Testis (tissue), 5 donors: ENCODE results near the gene C17orf100. TPM values are rescaled to one million over a fixed set of nuclear protein-coding genes. Genes with fewer than 3 reads are reported as not detected.
A peak's percentile ranks its signal among the peaks of the same experiment; 100 is the strongest.

ENCODE experiments used
- DNase-seq: peaks from one replicate; pipeline ENCODE4 v3.0.0-alpha.2; 2019
- H3K27ac ChIP-seq, 2 donors: fragments of 200-600 bp; sonication (generic); one replicate each; pipeline ENCODE4 v1.5.1; 2019
- H3K27me3 ChIP-seq: fragments of 200-600 bp; sonication (generic); one replicate; pipeline ENCODE4 v1.5.1; 2019
- H3K36me3 ChIP-seq: fragments of 200-600 bp; sonication (generic); one replicate; pipeline ENCODE4 v1.5.1; 2017; ENCODE audit warnings: low read depth; ENCODE audit errors: missing control alignments
- H3K4me1 ChIP-seq: fragments of 200-600 bp; sonication (generic); one replicate; pipeline ENCODE4 v1.5.1; 2019
- H3K4me3 ChIP-seq, 2 donors: fragments of 200-600 bp; sonication (generic); one replicate each; pipeline ENCODE4 v1.5.1; 2017 to 2019
- H3K9me3 ChIP-seq: fragments of 200-600 bp; sonication (generic); one replicate; pipeline ENCODE4 v1.5.1; 2017
- POLR2A ChIP-seq: fragments of 450-650 bp; IDR thresholded peaks from one replicate; pipeline ENCODE4 v1.6.1; 2017; ENCODE audit warnings: antibody characterized with exemption, mild to moderate bottlenecking, moderate library complexity
- WGBS, 2 donors: methylation state at CpG; one replicate each; pipeline ENCODE4 v1.1.5; 2018; 5-methylcytosine and 5-hydroxymethylcytosine counted together
- intact Hi-C: fragments of 100-400 bp; cut with DNase I; formaldehyde crosslinking; loops from one replicate; pipeline ENCODE4 v1.15.1; 2023; ENCODE audit warnings: low total_unique reads
- long read RNA-seq, 2 donors: transcript quantifications; one replicate each; lab custom pipeline, GENCODE V29; 2026
- polyA plus RNA-seq: library from polyadenylated mRNA; stranded (reverse); fragments of 350-450 nt; fragmentation: Illumina TruSeq; extraction: RNeasy Lipid Tissue Mini Kit (QIAGEN cat#74804); gene quantifications from one replicate; pipeline ENCODE4 v1.2.3, GENCODE V29; 2014; ENCODE audit warnings: low read depth, low replicate concordance; ENCODE audit not compliant: insufficient read depth
- total RNA-seq, 2 donors: library from RNA; depleted of rRNA; stranded (reverse); fragments of >200 nt; gene quantifications; one replicate each; pipeline ENCODE4 v1.2.3, GENCODE V29; 2016
- TF ChIP-seq, protein P1 (sequence below), 3 experiments: fragments of 450-650 bp in 2 of 3; fragments of 200-600 bp in 1 of 3; sonication (generic) in 1 of 3; IDR thresholded peaks; one replicate each; pipeline ENCODE4 v1.5.1; 2016 to 2019; ENCODE audit warnings: antibody characterized with exemption in 3 of 3, mild to moderate bottlenecking in 2 of 3, moderate library complexity in 1 of 3

C17orf100 gene
- total RNA-seq (10 to 100 TPM in 1 of 2 donors, 1 to 10 TPM in 1; 6.9 to 10.3 TPM), polyA plus RNA-seq (12.4 TPM)
- long read RNA-seq, donor 1, transcript C17orf100-201 (1 exons, 1,756 nt) = major isoform, 7 of 7 reads
- long read RNA-seq, donor 1, partial matches to known transcripts = 0 of 7 reads
- long read RNA-seq, donor 1, other reads (novel, unspliced or antisense) = 0 of 7 reads
- long read RNA-seq, donor 2, partial matches to known transcripts = 0 of 3 reads
- long read RNA-seq, donor 2, other reads (novel, unspliced or antisense) = 0 of 3 reads

DNA sequence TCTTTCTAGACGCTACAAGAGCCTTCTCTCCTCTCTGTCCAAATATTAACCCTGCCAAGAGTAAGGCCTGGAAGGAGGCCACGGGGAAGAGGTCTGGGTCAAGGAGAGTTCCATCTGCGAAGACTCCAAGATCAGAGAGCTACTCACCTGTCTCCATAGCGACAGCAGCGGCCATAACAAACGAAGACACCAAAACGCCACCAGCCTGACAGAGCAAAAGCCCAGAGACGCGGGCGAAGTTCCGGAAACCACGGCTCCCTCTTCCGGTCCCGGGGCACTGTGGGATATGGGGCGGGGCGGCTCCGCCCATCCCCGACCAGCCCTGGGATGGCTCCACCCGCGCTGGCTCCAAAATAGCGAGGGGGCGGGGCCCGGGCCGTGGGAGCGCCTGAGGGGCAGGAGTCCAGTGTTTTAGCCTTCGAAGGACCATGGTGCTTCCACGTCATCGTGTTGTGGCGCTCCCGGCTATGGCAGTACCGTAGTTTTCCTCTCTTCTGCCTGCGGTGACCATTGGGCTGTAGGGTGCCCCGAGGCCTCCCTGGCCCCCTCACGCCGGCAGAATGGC is at the start of gene C17orf100, which contains the start of gene MED31:
Gene C17orf100 (plus strand): TSS at position 409 of the 565 bp plus-strand sequence. CDS start 152 bp downstream, at position 561.
Gene MED31 (minus strand): TSS at position 252 of the 565 bp plus-strand sequence. CDS start 77 bp downstream, at position 175.
- intact Hi-C loops = no loop called here
- peaks cover 29% of the 10 kb centered on the region for H3K4me1 ChIP-seq
- no peaks in the 10 kb centered on the region for H3K36me3 ChIP-seq
- peak; percentile 95 for DNase-seq
- no peaks in the 10 kb centered on the region for H3K9me3 ChIP-seq
- peak within 1 kb of the TSS; percentile 40 to 91 for H3K27ac ChIP-seq
- no peaks in the 10 kb centered on the region for H3K27me3 ChIP-seq
- TF ChIP-seq, protein P1, sequence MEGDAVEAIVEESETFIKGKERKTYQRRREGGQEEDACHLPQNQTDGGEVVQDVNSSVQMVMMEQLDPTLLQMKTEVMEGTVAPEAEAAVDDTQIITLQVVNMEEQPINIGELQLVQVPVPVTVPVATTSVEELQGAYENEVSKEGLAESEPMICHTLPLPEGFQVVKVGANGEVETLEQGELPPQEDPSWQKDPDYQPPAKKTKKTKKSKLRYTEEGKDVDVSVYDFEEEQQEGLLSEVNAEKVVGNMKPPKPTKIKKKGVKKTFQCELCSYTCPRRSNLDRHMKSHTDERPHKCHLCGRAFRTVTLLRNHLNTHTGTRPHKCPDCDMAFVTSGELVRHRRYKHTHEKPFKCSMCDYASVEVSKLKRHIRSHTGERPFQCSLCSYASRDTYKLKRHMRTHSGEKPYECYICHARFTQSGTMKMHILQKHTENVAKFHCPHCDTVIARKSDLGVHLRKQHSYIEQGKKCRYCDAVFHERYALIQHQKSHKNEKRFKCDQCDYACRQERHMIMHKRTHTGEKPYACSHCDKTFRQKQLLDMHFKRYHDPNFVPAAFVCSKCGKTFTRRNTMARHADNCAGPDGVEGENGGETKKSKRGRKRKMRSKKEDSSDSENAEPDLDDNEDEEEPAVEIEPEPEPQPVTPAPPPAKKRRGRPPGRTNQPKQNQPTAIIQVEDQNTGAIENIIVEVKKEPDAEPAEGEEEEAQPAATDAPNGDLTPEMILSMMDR (IDR thresholded peaks at IDR 0.05) = no peak
- peak; percentile 37 for TF ChIP-seq POLR2A
- WGBS, 2 donors = 0 to 1% methylated on average over 20 to 35 of the region's 35 CpGs
- H3K4me3 ChIP-seq = peak within 1 kb of the TSS; percentile 90 to 94

DNA sequence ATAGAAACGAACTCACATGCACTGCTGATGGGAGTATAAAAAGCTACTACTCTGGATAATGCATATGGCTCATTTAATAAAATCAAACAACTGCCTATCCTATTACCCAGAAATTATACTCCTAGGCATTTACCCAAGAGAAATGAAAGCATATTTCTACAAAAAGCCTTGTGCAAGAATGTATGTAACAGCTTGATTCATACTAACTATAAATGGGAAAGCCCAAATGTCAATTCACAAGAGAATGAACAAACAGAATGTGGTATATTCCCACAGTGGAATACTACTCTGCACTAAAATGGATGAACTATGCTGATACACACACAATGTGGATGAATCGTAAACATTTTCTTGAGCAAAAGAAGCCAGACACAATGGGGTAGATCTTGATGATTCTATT is 49.4 kb upstream of the C17orf100 start:
- H3K36me3 ChIP-seq = no peaks in the 10 kb centered on the region
- intact Hi-C loops = no loop called here

DNA sequence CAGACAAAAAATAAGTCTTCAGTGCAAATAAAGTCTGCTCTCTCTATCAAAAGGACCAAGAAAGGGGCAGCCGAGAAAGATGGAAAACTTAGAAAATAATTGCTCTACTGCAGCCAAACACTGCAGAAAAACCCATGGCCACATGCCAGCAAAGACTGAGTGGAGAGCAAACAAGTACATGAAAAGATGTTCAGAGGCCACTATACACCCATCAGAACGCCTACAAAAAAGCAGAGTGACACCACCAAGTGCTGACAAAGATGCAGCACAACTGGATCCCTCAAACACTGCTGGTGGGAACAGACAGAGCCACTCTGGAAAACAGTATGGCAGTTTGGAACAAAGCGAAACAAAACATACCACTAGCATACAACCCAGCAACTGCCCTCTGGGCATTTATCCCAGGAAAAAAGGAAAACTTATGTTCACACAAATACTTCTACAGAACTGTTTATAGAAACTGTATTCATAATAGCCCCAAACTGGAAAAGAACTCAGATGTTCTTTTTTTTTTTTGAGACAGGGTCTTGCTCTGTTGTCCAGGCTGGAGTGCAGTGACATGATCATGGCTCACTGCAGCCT is 47.7 kb upstream of the C17orf100 start:
- intact Hi-C loops = no loop called here
- H3K27me3 ChIP-seq = no peaks in the 10 kb centered on the region
- H3K4me1 ChIP-seq = no peaks in the 10 kb centered on the region
- no peak overlapping the region for H3K4me3 ChIP-seq
- H3K27ac ChIP-seq = no peak overlapping the region
- no peaks in the 10 kb centered on the region for H3K9me3 ChIP-seq
- DNase-seq = peak; percentile 64
- 67 to 77% methylated on average over 3 of the region's 3 CpGs for WGBS, 2 donors
- no peak for TF ChIP-seq POLR2A
- TF ChIP-seq, protein P1 (IDR thresholded peaks at IDR 0.05) = no peak
- H3K36me3 ChIP-seq = no peaks in the 10 kb centered on the region

More for the DNA sequence above, 49.4 kb upstream of the C17orf100 start:
- H3K27me3 ChIP-seq = no peaks in the 10 kb centered on the region
- no peaks in the 10 kb centered on the region for H3K4me1 ChIP-seq
- H3K27ac ChIP-seq = no peak overlapping the region
- no peaks in the 10 kb centered on the region for H3K9me3 ChIP-seq
- no peak overlapping the region for H3K4me3 ChIP-seq
- TF ChIP-seq, protein P1 (IDR thresholded peaks at IDR 0.05) = no peak
- DNase-seq = no peak
- WGBS, 2 donors = 96% methylated on average over 2 of the region's 2 CpGs

DNA sequence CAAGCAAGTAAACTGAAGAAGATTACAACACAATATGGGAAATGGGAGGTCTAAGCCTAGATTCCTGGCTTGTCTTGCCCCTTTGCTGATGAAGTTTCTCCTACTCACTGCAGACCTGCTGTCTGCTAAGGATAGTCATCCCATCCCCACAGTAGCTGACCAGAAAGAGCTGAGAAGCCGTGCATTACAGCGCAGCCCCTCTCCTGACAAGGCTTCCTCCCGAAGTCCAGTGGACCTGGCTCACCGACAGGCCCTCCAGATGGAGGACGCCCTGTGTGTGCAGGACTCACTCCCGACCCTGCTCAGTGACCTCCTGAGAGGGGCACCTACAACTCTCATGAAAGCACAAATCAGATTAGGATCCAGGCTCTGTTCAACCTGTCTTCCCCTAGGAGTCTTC is 46.4 kb upstream of the C17orf100 start:
- Histone ChIP-seq H3K9me3 (no peaks in the 10 kb centered on the region), H3K27me3 (no peaks in the 10 kb centered on the region), H3K36me3 (no peaks in the 10 kb centered on the region), H3K4me3 (no peak overlapping the region), H3K4me1 (no peaks in the 10 kb centered on the region), H3K27ac (no peak overlapping the region)
- intact Hi-C loops = no loop called here
- TF ChIP-seq, protein P1 (IDR thresholded peaks at IDR 0.05) = no peak
- TF ChIP-seq POLR2A = no peak
- WGBS, 2 donors = 86 to 100% methylated on average over 6 of the region's 6 CpGs
- DNase-seq = no peak
